DOHH2 (cell line): ENCODE results near the gene SMIM30.

ENCODE experiments used
- H3F3A ChIP-seq: fragments of 200-600 bp; sonication (generic), shearing (Covaris generic); 2 replicates; pipeline ENCODE4 v1.6.0; 2016; ENCODE audit warnings: antibody characterized with exemption, mild to moderate bottlenecking; ENCODE audit not compliant: control insufficient read depth, insufficient read depth
- H3K27ac ChIP-seq: fragments of 200-600 bp; sonication (generic); 2 replicates; pipeline ENCODE4 v1.5.1; 2014; ENCODE audit warnings: low read depth, mild to moderate bottlenecking, low read length, moderate library complexity
- H3K27me3 ChIP-seq: fragments of 200-600 bp; sonication (generic); 2 replicates; pipeline ENCODE4 v1.6.1; 2014; ENCODE audit warnings: mild to moderate bottlenecking, low read length, mixed read lengths; ENCODE audit not compliant: control insufficient read depth
- H3K36me3 ChIP-seq: fragments of 200-600 bp; sonication (generic); 2 replicates; pipeline ENCODE4 v1.6.1; 2014; ENCODE audit warnings: mild to moderate bottlenecking, low read length, moderate library complexity, mixed read lengths; ENCODE audit not compliant: control insufficient read depth
- H3K4me1 ChIP-seq: fragments of 200-600 bp; sonication (generic); 2 replicates; pipeline ENCODE4 v1.6.1; 2014; ENCODE audit warnings: mild to moderate bottlenecking, low read length, mixed read lengths; ENCODE audit not compliant: control insufficient read depth
- H3K4me2 ChIP-seq: fragments of 200-600 bp; sonication (generic); 2 replicates; pipeline ENCODE4 v1.6.0; 2014; ENCODE audit warnings: mild to moderate bottlenecking, low read length, moderate library complexity
- H3K4me3 ChIP-seq: fragments of 200-600 bp; sonication (generic); 2 replicates; pipeline ENCODE4 v1.5.1; 2014; ENCODE audit warnings: mild to moderate bottlenecking, low read length, mixed read lengths
- H3K79me2 ChIP-seq: fragments of 200-600 bp; sonication (generic); 2 replicates; pipeline ENCODE4 v1.6.1; 2014; ENCODE audit warnings: mild to moderate bottlenecking, low read length, mixed read lengths; ENCODE audit not compliant: control insufficient read depth
- H3K9me2 ChIP-seq: fragments of 200-600 bp; sonication (generic); replicated peaks from 2 replicates; pipeline ENCODE4 v1.6.1; 2014; ENCODE audit warnings: mild to moderate bottlenecking, low read length, mixed read lengths; ENCODE audit not compliant: control insufficient read depth
- H3K9me3 ChIP-seq: fragments of 200-600 bp; sonication (generic); 2 replicates; pipeline ENCODE4 v1.6.1; 2014; ENCODE audit warnings: antibody characterized with exemption, low read length, mixed read lengths; ENCODE audit not compliant: control insufficient read depth, insufficient read depth
- H4K20me1 ChIP-seq: fragments of 200-600 bp; sonication (generic); 2 replicates; pipeline ENCODE4 v1.6.0; 2014; ENCODE audit warnings: low read depth, mild to moderate bottlenecking, antibody characterized with exemption, low read length, moderate library complexity; ENCODE audit not compliant: control insufficient read depth, insufficient read depth
- CTCF ChIP-seq: fragments of 200-600 bp; sonication (generic); IDR thresholded peaks from one replicate; pipeline ENCODE4 v1.5.1; 2014; ENCODE audit warnings: antibody characterized with exemption, mild to moderate bottlenecking, low read depth, low read length; ENCODE audit not compliant: poor library complexity, severe bottlenecking
- EZH2phosphoT487 ChIP-seq: fragments of 200-600 bp; sonication (generic); IDR thresholded peaks from 2 replicates; pipeline ENCODE4 v1.6.1; 2017; ENCODE audit warnings: borderline replicate concordance, mild to moderate bottlenecking, antibody characterized with exemption, low read length, moderate library complexity, mixed read lengths

SMIM30 gene

GRCh38 chr7:113087071-113087998, 31.0 kb downstream of the SMIM30 start:
- H3K4me2 ChIP-seq: no peak overlapping the region
- H3K9me2 ChIP-seq: no peaks in the 10 kb centered on the region
- H3K27me3 ChIP-seq: no peaks in the 10 kb centered on the region
- no peaks in the 10 kb centered on the region for H4K20me1 ChIP-seq
- TF ChIP-seq EZH2phosphoT487 (no peak), CTCF (no peak)
- no peaks in the 10 kb centered on the region for H3K79me2 ChIP-seq
- peaks cover 5% of the 10 kb centered on the region; the same call in 1 of the 2 replicates for H3K4me1 ChIP-seq
- H3F3A ChIP-seq: no peaks in the 10 kb centered on the region
- no peak overlapping the region for H3K27ac ChIP-seq
- H3K4me3 ChIP-seq: no peak overlapping the region
- no peaks in the 10 kb centered on the region for H3K36me3 ChIP-seq
- no peaks in the 10 kb centered on the region for H3K9me3 ChIP-seq

DNA sequence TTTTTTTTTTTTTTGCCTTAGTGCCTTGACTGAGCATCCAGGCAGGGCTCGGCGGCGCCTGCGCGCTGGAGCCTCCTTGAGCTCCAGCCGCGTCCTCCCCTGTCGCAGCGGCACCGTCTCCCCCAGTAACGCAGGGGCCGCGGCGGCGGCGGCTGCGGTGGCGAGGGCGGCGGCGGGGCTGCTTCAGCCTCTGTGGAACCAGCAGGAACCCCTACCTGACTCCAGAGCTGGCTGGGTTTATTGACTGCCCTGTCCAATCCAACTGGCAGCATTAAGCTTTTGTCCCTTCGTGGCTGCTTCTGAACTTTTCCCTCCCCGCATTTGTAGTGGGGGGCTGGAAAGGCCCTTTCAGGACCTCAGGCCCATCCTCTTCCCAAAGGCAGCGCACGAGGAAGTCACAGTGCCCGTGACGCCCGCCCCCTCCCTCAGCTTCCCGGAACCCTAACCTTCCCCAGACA, 31.9 kb downstream of the SMIM30 start, which contains the start of gene GPR85:
Gene GPR85, minus strand, starts transcription at position 397 of the 458 bp plus-strand sequence. CDS start 2,106 bp downstream, outside the sequence.
- no peak within 1 kb of the TSS for H3K27ac ChIP-seq
- no peak within 1 kb of the TSS for H3K4me2 ChIP-seq
- TF ChIP-seq EZH2phosphoT487 (no peak), CTCF (no peak)
- no peak within 1 kb of the TSS for H3K4me3 ChIP-seq
- H3K9me3 ChIP-seq: no peaks in the 10 kb centered on the region
- H3K36me3 ChIP-seq: no peaks in the 10 kb centered on the region
- no peaks in the 10 kb centered on the region for H3K9me2 ChIP-seq
- H3K79me2 ChIP-seq: no peaks in the 10 kb centered on the region
- no peaks in the 10 kb centered on the region for H3F3A ChIP-seq
- H3K4me1 ChIP-seq: peaks cover 5% of the 10 kb centered on the region; the same call in 1 of the 2 replicates
- H3K27me3 ChIP-seq: no peaks in the 10 kb centered on the region
- H4K20me1 ChIP-seq: no peaks in the 10 kb centered on the region

- H3K9me3 ChIP-seq: no peaks in the 10 kb centered on the region
- H4K20me1 ChIP-seq: no peaks in the 10 kb centered on the region
- H3K4me1 ChIP-seq: peaks cover 5% of the 10 kb centered on the region; the same call in 1 of the 2 replicates
- no peaks in the 10 kb centered on the region for H3K79me2 ChIP-seq
- no peak overlapping the region for H3K4me3 ChIP-seq
- no peaks in the 10 kb centered on the region for H3K9me2 ChIP-seq
- TF ChIP-seq EZH2phosphoT487: no peak
- H3K27ac ChIP-seq: no peak overlapping the region
- no peaks in the 10 kb centered on the region for H3F3A ChIP-seq
- H3K27me3 ChIP-seq: no peaks in the 10 kb centered on the region
- H3K36me3 ChIP-seq: no peaks in the 10 kb centered on the region
- H3K4me2 ChIP-seq: no peak overlapping the region
Observed at GRCh38 chr7:113085781-113086390, 32.5 kb downstream of the SMIM30 start.
